Measurements from ENCODE around the gene IGFALS.

Gene IGFALS

GRCh38 chr16:1828645-1829410 is 35.3 kb upstream of the IGFALS start:
- no peak overlapping the region; the same call in 1 of the 2 replicates for H3K27ac ChIP-seq
- no peak for TF ChIP-seq CTCF (conservative IDR thresholded peaks at IDR 0.05)

- H3K27ac ChIP-seq: peak within 1 kb of the TSS; percentile 80
These were observed 33.4 kb upstream of the IGFALS start, which contains the start of the genes FAHD1 and HAGH for GRCh38 chr16:1826691-1827573. Gene FAHD1, plus strand, starts transcription at chr16:1827206. Its CDS starts 33 bp downstream, at chr16:1827239. Gene HAGH, minus strand, starts transcription at chr16:1826825. Its CDS starts 38 bp downstream, at chr16:1826787.

GRCh38 chr16:1825864-1826690 is 32.6 kb upstream of the IGFALS start:
- peak overlapping the region; percentile 80 for H3K27ac ChIP-seq
- TF ChIP-seq CTCF (conservative IDR thresholded peaks at IDR 0.05): peak; percentile 20; the same call in 1 of the 2 replicates

More at GRCh38 chr16:1826691-1827573, 33.4 kb upstream of the IGFALS start, which contains the start of the genes FAHD1 and HAGH:
- no peak for TF ChIP-seq CTCF (conservative IDR thresholded peaks at IDR 0.05)

- peak overlapping the region; percentile 80 for H3K27ac ChIP-seq
- no peak for TF ChIP-seq CTCF (conservative IDR thresholded peaks at IDR 0.05)
These were observed 31.9 kb upstream of the IGFALS start for GRCh38 chr16:1825381-1825863.

- H3K27ac ChIP-seq: no peak overlapping the region
- TF ChIP-seq CTCF (conservative IDR thresholded peaks at IDR 0.05): no peak
These were observed 30.3 kb upstream of the IGFALS start for GRCh38 chr16:1823821-1824220.

- no peak for TF ChIP-seq CTCF (conservative IDR thresholded peaks at IDR 0.05)
- no peak overlapping the region for H3K27ac ChIP-seq
These were observed 29.3 kb upstream of the IGFALS start for GRCh38 chr16:1822801-1823200.
